HCT116 (cell line): ENCODE measurements around the gene SYCE3. TPM values are rescaled to one million over a fixed set of nuclear protein-coding genes. Genes with fewer than 3 reads are reported as not detected.

Experiments
- ATAC-seq: fragments of 200-7000 bp; cut with Tn5 transposase; 2 replicates; pipeline ENCODE4 v1.9.1; 2020; ENCODE audit warnings: mild to moderate bottlenecking, moderate library complexity
- BruUV-seq: library from RNA; stranded (reverse); fragments of 400-500 nt; replicated peaks from 2 replicates; lab custom pipeline; 2021; lab: Mats Ljungman, UMichigan
- CTCF ChIA-PET: fragments of 300-600 bp; sonication (Branson Sonifier 250); formaldehyde crosslinking; loops from one replicate; lab custom pipeline; 2021; ENCODE audit warnings: antibody characterized with exemption; lab: Charles Lee
- POLR2A ChIA-PET: fragments of 300-600, 350-600 bp; sonication (Branson Sonifier 250); formaldehyde crosslinking; loops from one replicate; lab custom pipeline; 2021; ENCODE audit warnings: antibody characterized with exemption; lab: Charles Lee
- RAD21 ChIA-PET, 2 experiments: fragments of 300-600 bp; sonication (Branson Sonifier 250); formaldehyde crosslinking; loops; one replicate each; lab custom pipeline; 2023; ENCODE audit warnings: low total read pairs in 2 of 2; ENCODE audit not compliant: uncharacterized antibody in 2 of 2, unreplicated experiment in 2 of 2, low non-redundant PET in 1 of 2; lab: Charles Lee
- DNase-seq: peaks from one replicate; pipeline ENCODE4 v3.0.0-alpha.2; 2010; ENCODE audit warnings: low read depth, low spot score
- H2AFZ ChIP-seq: fragments of 200-600 bp; shearing (Covaris generic), sonication (generic); 2 replicates; pipeline ENCODE4 v1.6.1; 2017; ENCODE audit warnings: low read depth, mixed run types, mixed read lengths, antibody characterized with exemption, low read length; ENCODE audit not compliant: poor library complexity, severe bottlenecking
- H3K27ac ChIP-seq: 2 replicates; pipeline ENCODE4 v1.5.1; 2012; ENCODE audit warnings: low read depth, low read length
- H3K27me3 ChIP-seq: fragments of 200-600 bp; sonication (generic); 2 replicates; pipeline ENCODE4 v1.6.1; 2016; ENCODE audit warnings: mixed run types, low read length, mixed read lengths; ENCODE audit not compliant: insufficient read depth
- H3K36me3 ChIP-seq, 2 experiments: fragments of 200-500 bp in 1 of 2; fragments of 200-600 bp in 1 of 2; sonication (Bioruptor generic) in 1 of 2; sonication (generic) in 1 of 2; 2 replicates each; pipeline versions ENCODE4 v1.5.1 to v1.6.1; 2014 to 2016; ENCODE audit warnings: low read length in 2 of 2, inconsistent platforms in 1 of 2, mixed read lengths in 1 of 2, mixed run types in 1 of 2; ENCODE audit not compliant: insufficient read depth in 2 of 2, control insufficient read depth in 1 of 2
- H3K4me1 ChIP-seq, 2 experiments: fragments of 200-600 bp in 1 of 2; sonication (generic) in 1 of 2; 2 replicates each; pipeline versions ENCODE4 v1.5.1 to v1.6.1; 2012 to 2017; ENCODE audit warnings: low read length in 2 of 2, inconsistent platforms in 1 of 2, mild to moderate bottlenecking in 1 of 2, mixed read lengths in 1 of 2, mixed run types in 1 of 2, moderate library complexity in 1 of 2; ENCODE audit not compliant: insufficient read depth in 2 of 2, control insufficient read depth in 1 of 2
- H3K4me2 ChIP-seq: fragments of 200-600 bp; sonication (generic); 2 replicates; pipeline ENCODE4 v1.6.1; 2017; ENCODE audit warnings: mixed run types, low read length, mixed read lengths
- H3K4me3 ChIP-seq, 2 experiments: fragments of 200-600 bp in 1 of 2; sonication (generic) in 1 of 2; replicated peaks in 1 of 2; 2 replicates each; pipeline ENCODE4 v1.5.1; 2011 to 2016; ENCODE audit warnings: low read length in 2 of 2, control low read depth in 1 of 2, low read depth in 1 of 2, mild to moderate bottlenecking in 1 of 2, mixed read lengths in 1 of 2, mixed run types in 1 of 2
- H3K79me2 ChIP-seq: fragments of 200-600 bp; sonication (generic); 2 replicates; pipeline ENCODE4 v1.6.1; 2017; ENCODE audit warnings: mild to moderate bottlenecking, mixed run types, low read length, moderate library complexity, mixed read lengths; ENCODE audit not compliant: insufficient read depth
- H3K9ac ChIP-seq: fragments of 200-600 bp; sonication (generic); 2 replicates; pipeline ENCODE4 v1.6.1; 2016; ENCODE audit warnings: low read length, mixed read lengths
- H3K9me2 ChIP-seq: fragments of 200-600 bp; sonication (generic), shearing (Covaris generic); 2 replicates; pipeline ENCODE4 v1.6.1; 2017; ENCODE audit warnings: mixed run types, mild to moderate bottlenecking, moderate library complexity; ENCODE audit not compliant: insufficient read depth
- H3K9me3 ChIP-seq, 2 experiments: fragments of 200-500 bp in 1 of 2; fragments of 200-600 bp in 1 of 2; sonication (Bioruptor generic) in 1 of 2; sonication (generic) in 1 of 2; 2 replicates each; pipeline ENCODE4 v1.6.1; 2014 to 2017; ENCODE audit warnings: low read length in 2 of 2, mixed read lengths in 2 of 2, inconsistent platforms in 1 of 2, low read depth in 1 of 2, mild to moderate bottlenecking in 1 of 2, mixed run types in 1 of 2, moderate library complexity in 1 of 2; ENCODE audit not compliant: control insufficient read depth in 1 of 2, insufficient read depth in 1 of 2
- H4K20me1 ChIP-seq: fragments of 200-600 bp; sonication (generic), shearing (Covaris generic); 2 replicates; pipeline ENCODE4 v1.6.1; 2017; ENCODE audit warnings: mixed run types, mild to moderate bottlenecking, moderate library complexity; ENCODE audit not compliant: insufficient read depth
- CBX3 ChIP-seq: IDR thresholded peaks from 2 replicates; pipeline ENCODE4 v1.6.1; 2012; ENCODE audit warnings: low read depth
- CEBPB ChIP-seq: IDR thresholded peaks from 2 replicates; pipeline ENCODE4 v1.6.1; 2012; ENCODE audit warnings: low read depth
- EZH2 ChIP-seq: fragments of 200-600 bp; sonication (generic); IDR thresholded peaks from 2 replicates; pipeline ENCODE4 v1.6.1; 2017; ENCODE audit warnings: antibody characterized with exemption, mixed run types
- EZH2phosphoT487 ChIP-seq: fragments of 200-600 bp; IDR thresholded peaks from 2 replicates; pipeline ENCODE4 v1.6.1; 2018; ENCODE audit warnings: antibody characterized with exemption, borderline replicate concordance
- FOSL1 ChIP-seq: IDR thresholded peaks from 2 replicates; pipeline ENCODE4 v1.6.1; 2012; ENCODE audit warnings: low read depth
- MAX ChIP-seq: IDR thresholded peaks from 2 replicates; pipeline ENCODE4 v1.6.1; 2012
- POLR2A ChIP-seq: IDR thresholded peaks from 2 replicates; pipeline ENCODE4 v1.7.0; 2011; ENCODE audit warnings: borderline replicate concordance; ENCODE audit not compliant: insufficient read depth, insufficient read length; ENCODE audit errors: extremely low read depth
- POLR2AphosphoS5 ChIP-seq: IDR thresholded peaks from 2 replicates; pipeline ENCODE4 v1.6.1; 2011; ENCODE audit warnings: mild to moderate bottlenecking, low read depth, low read length, moderate library complexity
- REST ChIP-seq: IDR thresholded peaks from 2 replicates; pipeline ENCODE4 v1.6.1; 2012; ENCODE audit warnings: low read depth
- SP1 ChIP-seq: IDR thresholded peaks from 2 replicates; pipeline ENCODE4 v1.6.1; 2012; ENCODE audit warnings: low read depth
- SRF ChIP-seq: IDR thresholded peaks from 2 replicates; pipeline ENCODE4 v1.6.1; 2012; ENCODE audit warnings: low read depth
- TCF7L2 ChIP-seq: IDR thresholded peaks from 2 replicates; pipeline ENCODE4 v1.7.0; 2011; ENCODE audit warnings: borderline replicate concordance, inconsistent platforms; ENCODE audit not compliant: insufficient read depth, insufficient read length; ENCODE audit errors: extremely low read depth
- YY1 ChIP-seq: IDR thresholded peaks from 2 replicates; pipeline ENCODE4 v1.6.1; 2011; ENCODE audit warnings: low read length, low read depth, moderate library complexity, mild to moderate bottlenecking; ENCODE audit not compliant: insufficient replicate concordance; ENCODE audit errors: extremely low read depth
- ZBTB33 ChIP-seq: IDR thresholded peaks from 2 replicates; pipeline ENCODE4 v1.6.1; 2011; ENCODE audit warnings: mild to moderate bottlenecking, low read length, moderate library complexity; ENCODE audit not compliant: insufficient replicate concordance; ENCODE audit errors: extremely low read depth
- intact Hi-C: fragments of 100-400 bp; cut with micrococcal nuclease; formaldehyde crosslinking; loops from 2 replicates; pipeline ENCODE4 v1.10.0; 2022
- total RNA-seq: library from RNA; stranded (reverse); gene quantifications from one replicate; pipeline ENCODE4 v1.2.1, GENCODE V29; 2021; ENCODE audit not compliant: unreplicated experiment
- TF ChIP-seq, protein P1 (sequence below): IDR thresholded peaks from 2 replicates; pipeline ENCODE4 v1.6.1; 2012
- TF ChIP-seq, protein P2 (sequence below), 3 experiments: fragments of 200-600 bp in 1 of 3; sonication (generic) in 1 of 3; IDR thresholded peaks in 2 of 3; conservative IDR thresholded peaks in 1 of 3; 2 replicates each; pipeline ENCODE4 v1.5.1; 2012 to 2017; ENCODE audit warnings: low read depth in 2 of 3, low read length in 2 of 3, antibody characterized with exemption in 1 of 3, borderline replicate concordance in 1 of 3, control low read depth in 1 of 3, mild to moderate bottlenecking in 1 of 3, mixed read lengths in 1 of 3, mixed run types in 1 of 3, moderate library complexity in 1 of 3; ENCODE audit not compliant: insufficient read depth in 1 of 3

The SYCE3 gene
- total RNA-seq, 1 experiment from 2014 or later, result not detected

DNA sequence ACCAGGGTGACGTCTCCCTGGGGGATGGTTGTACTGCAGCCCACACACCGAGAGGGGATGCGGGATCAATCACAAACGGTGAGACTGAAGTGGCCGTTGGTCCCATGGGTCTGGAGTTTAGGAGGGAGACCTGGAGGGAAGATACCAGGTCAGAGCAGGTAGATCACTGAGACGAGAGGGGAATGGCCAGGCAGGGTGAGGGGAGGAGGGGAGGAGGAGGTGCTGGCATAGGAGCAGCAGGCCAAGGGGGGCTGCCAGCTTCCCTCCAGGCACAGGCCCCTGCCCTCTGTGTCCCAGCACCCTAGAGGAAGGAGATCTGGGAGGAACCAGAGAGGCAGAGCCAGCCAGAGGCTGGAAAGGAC lies 44.9 kb upstream of the SYCE3 start:
- ATAC-seq, result no peak
- H3K4me2 ChIP-seq, result no peak overlapping the region
- DNase-seq, result no peak
- no peak overlapping the region for H3K4me3 ChIP-seq
- H3K4me1 ChIP-seq, result peaks cover 3 to 6% of the 10 kb centered on the region in 2 experiments; a peak in 3 of 4 replicates
- H3K36me3 ChIP-seq, result no peaks in the 10 kb centered on the region
- no peaks in the 10 kb centered on the region for H3K9me2 ChIP-seq
- BruUV-seq, result no TSS peak
- intact Hi-C loops, result no loop called here
- no peaks in the 10 kb centered on the region for H3K79me2 ChIP-seq
- H4K20me1 ChIP-seq, result no peaks in the 10 kb centered on the region
- H2AFZ ChIP-seq, result no peak overlapping the region
- no peaks in the 10 kb centered on the region for H3K27me3 ChIP-seq
- H3K9ac ChIP-seq, result no peak overlapping the region
- CTCF ChIA-PET, result no interaction called here
- TF ChIP-seq YY1 (no peak), EZH2 (no peak), CBX3 (no peak), EZH2phosphoT487 (no peak), CEBPB (no peak), SRF (no peak), FOSL1 (no peak), POLR2A (no peak), REST (no peak), MAX (no peak), SP1 (no peak), TCF7L2 (no peak), ZBTB33 (no peak), POLR2AphosphoS5 (no peak)
- TF ChIP-seq, protein P1, sequence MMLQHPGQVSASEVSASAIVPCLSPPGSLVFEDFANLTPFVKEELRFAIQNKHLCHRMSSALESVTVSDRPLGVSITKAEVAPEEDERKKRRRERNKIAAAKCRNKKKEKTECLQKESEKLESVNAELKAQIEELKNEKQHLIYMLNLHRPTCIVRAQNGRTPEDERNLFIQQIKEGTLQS, result no peak
- TF ChIP-seq, protein P2, sequence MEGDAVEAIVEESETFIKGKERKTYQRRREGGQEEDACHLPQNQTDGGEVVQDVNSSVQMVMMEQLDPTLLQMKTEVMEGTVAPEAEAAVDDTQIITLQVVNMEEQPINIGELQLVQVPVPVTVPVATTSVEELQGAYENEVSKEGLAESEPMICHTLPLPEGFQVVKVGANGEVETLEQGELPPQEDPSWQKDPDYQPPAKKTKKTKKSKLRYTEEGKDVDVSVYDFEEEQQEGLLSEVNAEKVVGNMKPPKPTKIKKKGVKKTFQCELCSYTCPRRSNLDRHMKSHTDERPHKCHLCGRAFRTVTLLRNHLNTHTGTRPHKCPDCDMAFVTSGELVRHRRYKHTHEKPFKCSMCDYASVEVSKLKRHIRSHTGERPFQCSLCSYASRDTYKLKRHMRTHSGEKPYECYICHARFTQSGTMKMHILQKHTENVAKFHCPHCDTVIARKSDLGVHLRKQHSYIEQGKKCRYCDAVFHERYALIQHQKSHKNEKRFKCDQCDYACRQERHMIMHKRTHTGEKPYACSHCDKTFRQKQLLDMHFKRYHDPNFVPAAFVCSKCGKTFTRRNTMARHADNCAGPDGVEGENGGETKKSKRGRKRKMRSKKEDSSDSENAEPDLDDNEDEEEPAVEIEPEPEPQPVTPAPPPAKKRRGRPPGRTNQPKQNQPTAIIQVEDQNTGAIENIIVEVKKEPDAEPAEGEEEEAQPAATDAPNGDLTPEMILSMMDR (IDR thresholded peaks at IDR 0.05 in 2 of 3, conservative IDR thresholded peaks at IDR 0.05 in 1 of 3; ENCODE audit: borderline replicate concordance in 1 of 3, insufficient read depth in 1 of 3, low read depth in 2 of 3, low read length in 2 of 3), result no peak
- H3K27ac ChIP-seq, result no peak overlapping the region
- POLR2A ChIA-PET, result no interaction called here
- RAD21 ChIA-PET, result no interaction called here
- no peaks in the 10 kb centered on the region for H3K9me3 ChIP-seq
